RWPE1 (cell line): ENCODE results near the gene AGO3.
"Not testable (repeated sequence)": the region's sequence is repeated elsewhere in the genome, so short reads cannot be mapped to it uniquely, and the experiment has no call there.

Experiments
- CTCF ChIA-PET: fragments of 350-600 bp; sonication (Branson Sonifier 250); formaldehyde crosslinking; extraction: SDS; loops from one replicate; lab custom pipeline; 2021; lab: Yijun Ruan, JAX
- POLR2A ChIA-PET: fragments of 400-600 bp; formaldehyde crosslinking; extraction: SDS; loops from one replicate; lab custom pipeline; 2020; ENCODE audit warnings: antibody characterized with exemption; ENCODE audit not compliant: low non-redundant PET; lab: Yijun Ruan, JAX
- DNase-seq: peaks from one replicate; pipeline ENCODE4 v3.0.0; 2012; ENCODE audit warnings: low spot score
- H3K27ac ChIP-seq: fragments of 450-650 bp; 2 replicates; pipeline ENCODE4 v1.5.1; 2017
- CTCF ChIP-seq: fragments of 450-650 bp; conservative IDR thresholded peaks from 2 replicates; pipeline ENCODE4 v1.5.1; 2017; ENCODE audit warnings: low read depth, mild to moderate bottlenecking

AGO3 gene

DNA sequence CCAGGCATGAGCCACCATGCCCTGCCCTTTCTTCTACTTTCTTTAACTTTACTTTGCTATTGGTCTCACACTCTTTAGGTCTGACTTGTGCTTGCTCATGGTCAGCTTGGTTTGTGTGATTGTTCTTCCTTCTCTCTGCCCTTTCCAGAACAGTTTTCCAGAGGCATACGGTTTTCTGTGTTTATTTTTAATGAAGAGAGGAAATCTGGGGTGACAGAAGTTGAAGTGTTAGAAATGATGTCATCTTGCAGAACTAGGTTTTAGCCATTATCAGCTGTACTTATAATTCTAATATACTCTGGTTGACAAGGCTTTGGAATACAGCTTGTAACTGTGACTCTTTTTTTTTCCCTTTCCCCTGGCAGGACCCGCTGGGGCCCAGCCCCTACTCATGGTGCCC is 14.4 kb downstream of the AGO3 start:
- CTCF ChIA-PET = interaction anchor here (0.6 kb wide), 2 partner anchors 53 to 116 kb away, joined by 4 to 5 read pairs; no protein-coding TSS in a partner anchor
- H3K27ac ChIP-seq = no peak overlapping the region
- no peak for TF ChIP-seq CTCF
- POLR2A ChIA-PET = no interaction called here
- no peak for DNase-seq

DNA sequence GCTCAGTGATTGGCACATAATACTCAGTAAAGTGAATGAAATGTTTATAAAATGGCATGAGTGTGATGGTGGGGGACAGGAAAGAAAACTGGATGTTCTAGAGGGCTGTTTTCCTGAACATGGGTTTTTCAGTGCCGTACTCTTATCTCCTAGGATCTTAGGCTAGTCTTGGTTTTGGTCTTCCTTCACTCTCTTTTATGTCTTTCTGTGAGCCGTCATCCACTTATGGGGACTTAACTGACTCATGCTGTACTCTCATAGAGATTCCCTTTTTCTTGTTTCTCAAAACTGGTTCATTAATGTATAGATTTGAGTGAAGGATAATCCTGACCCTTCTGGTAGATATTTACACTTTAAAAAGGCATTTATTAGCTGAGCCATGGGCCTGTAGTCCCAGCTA is 16.6 kb downstream of the AGO3 start:
- no peak for DNase-seq
- ChIA-PET CTCF (no interaction called here), POLR2A (no interaction called here)
- no peak overlapping the region for H3K27ac ChIP-seq
- no peak for TF ChIP-seq CTCF

GRCh38 chr1:35958558-35958957 is 27.7 kb downstream of the AGO3 start:
- no peak for DNase-seq
- ChIA-PET POLR2A (no interaction called here), CTCF (interaction anchor here (0.7 kb wide), 1 partner anchor 1485 kb away, joined by 3 read pairs; no protein-coding TSS in a partner anchor)
- no peak for TF ChIP-seq CTCF
- no peak overlapping the region for H3K27ac ChIP-seq

GRCh38 chr1:35959304-35959703 is 28.4 kb downstream of the AGO3 start:
- TF ChIP-seq CTCF = no peak
- ChIA-PET CTCF (no interaction called here), POLR2A (no interaction called here)
- no peak for DNase-seq
- H3K27ac ChIP-seq = no peak overlapping the region

- no peak for TF ChIP-seq CTCF
- ChIA-PET CTCF (no interaction called here), POLR2A (no interaction called here)
- H3K27ac ChIP-seq = no peak overlapping the region
- no peak for DNase-seq
Observed at GRCh38 chr1:35962952-35963351, 32.0 kb downstream of the AGO3 start.

DNA sequence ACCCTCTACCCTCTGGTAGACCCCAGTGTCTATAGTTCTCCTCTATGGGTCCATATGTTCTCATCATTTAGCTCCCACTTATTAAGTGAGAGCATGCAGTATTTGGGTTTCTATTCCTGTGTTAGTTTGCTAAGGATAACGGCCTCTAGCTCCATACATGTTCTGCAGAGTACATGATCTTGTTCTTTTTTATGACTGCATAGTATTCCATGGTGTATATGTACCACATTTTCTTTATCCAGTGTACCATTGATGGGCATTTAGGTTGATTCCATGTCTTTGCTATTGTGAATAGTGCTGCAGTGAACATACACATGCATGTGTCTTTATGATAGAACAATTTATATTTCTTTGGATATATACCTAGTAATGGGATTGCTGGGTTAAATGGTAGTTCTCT is 33.4 kb downstream of the AGO3 start:
- DNase-seq, POLR2A ChIA-PET, H3K27ac ChIP-seq: not testable (repeated sequence)
- CTCF ChIA-PET = interaction anchor here (1.0 kb wide), 1 partner anchor 10 kb away, joined by 4 read pairs; no protein-coding TSS in a partner anchor

- no peak overlapping the region for H3K27ac ChIP-seq
- ChIA-PET CTCF (no interaction called here), POLR2A (no interaction called here)
- TF ChIP-seq CTCF = no peak
- DNase-seq = no peak
Observed at GRCh38 chr1:35968396-35968795, 37.5 kb downstream of the AGO3 start.
